Measurements from ENCODE around the gene ANG. TPM values are rescaled to one million over a fixed set of nuclear protein-coding genes. Genes with fewer than 3 reads are reported as not detected.
A peak's percentile ranks its signal among the peaks of the same experiment; 100 is the strongest.
"Not testable (repeated sequence)": the region's sequence is repeated elsewhere in the genome, so short reads cannot be mapped to it uniquely, and the experiment has no call there.

ANG gene
- total and polyA plus RNA-seq, 5 experiments from 2014 or later, result 0.17 to 0.70 (median 0.34) TPM; not detected in 2

DNA sequence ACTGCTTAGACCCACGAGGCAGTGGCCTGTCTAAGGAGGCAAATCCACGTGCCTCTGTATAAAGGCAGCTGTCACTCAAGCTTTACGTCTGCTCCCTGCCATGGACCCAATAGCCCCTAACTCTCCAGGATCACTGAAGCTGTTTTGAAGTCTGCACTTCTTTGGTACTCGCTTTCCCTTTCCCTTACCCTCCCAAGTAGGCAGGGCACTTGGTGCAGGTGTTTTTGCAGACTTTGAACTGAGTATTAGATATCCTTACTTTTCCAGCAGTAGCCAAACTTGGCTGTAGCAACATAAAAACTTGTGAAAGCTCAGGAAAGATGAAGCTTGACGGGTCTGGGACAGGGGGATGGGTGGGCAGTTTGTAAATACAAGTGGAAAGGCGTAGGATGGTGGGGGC lies 29.2 kb upstream of the ANG start:
- H3K27ac Mint-ChIP-seq, result no peak overlapping the region
- H3K4me1 Mint-ChIP-seq, result peaks cover 21 to 40% (median 33%) of the 10 kb centered on the region in 4 donors
- POLR2A ChIA-PET, result no interaction called here
- ATAC-seq, result no peak
- no peak overlapping the region for H3K4me3 Mint-ChIP-seq
- H3K27me3 Mint-ChIP-seq, result peaks cover 30 to 70% (median 40%) of the 10 kb centered on the region in 5 donors
- no peaks in the 10 kb centered on the region for H3K9me3 Mint-ChIP-seq
- no peaks in the 10 kb centered on the region for H3K36me3 Mint-ChIP-seq
- DNase-seq, result no peak

DNA sequence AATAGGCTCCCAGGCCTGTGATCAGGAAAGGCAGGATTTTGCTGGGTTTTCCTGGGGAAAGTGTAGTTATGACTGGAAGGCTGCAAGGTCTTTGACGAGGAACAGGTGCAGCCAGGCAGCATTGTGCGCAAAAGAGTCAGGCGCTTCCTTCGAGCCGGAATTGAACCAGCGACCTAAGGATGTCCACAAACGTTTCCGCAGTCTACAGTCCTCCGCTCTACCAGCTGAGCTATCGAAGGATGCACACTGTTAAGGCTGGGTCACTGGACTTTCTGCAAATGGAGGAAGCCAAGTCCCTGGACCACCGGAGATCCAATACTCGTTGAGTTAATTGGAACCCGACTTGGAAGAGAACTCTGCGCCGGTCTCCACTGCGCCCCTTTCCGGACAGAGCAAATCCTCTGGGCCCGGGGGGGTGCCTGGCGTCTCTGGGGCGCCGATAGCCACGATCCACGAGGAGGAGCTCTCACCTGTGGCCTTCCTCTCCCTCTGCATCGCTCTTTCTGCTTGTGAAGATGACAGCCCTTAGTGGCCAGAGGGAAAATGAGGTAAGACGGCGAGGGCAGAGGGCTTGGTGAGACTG lies 28.7 kb upstream of the ANG start:
- no peaks in the 10 kb centered on the region for H3K9me3 Mint-ChIP-seq
- DNase-seq, result no peak
- H3K4me1 Mint-ChIP-seq, result peaks cover 20 to 38% (median 32%) of the 10 kb centered on the region in 4 donors
- POLR2A ChIA-PET, result no interaction called here
- H3K4me3 Mint-ChIP-seq, result no peak overlapping the region
- peak overlapping the region in 1 of 10 donors; percentile 16 for H3K27ac Mint-ChIP-seq
- no peaks in the 10 kb centered on the region for H3K36me3 Mint-ChIP-seq
- ATAC-seq, result no peak
- H3K27me3 Mint-ChIP-seq, result peaks cover 27 to 64% (median 36%) of the 10 kb centered on the region in 5 donors

DNA sequence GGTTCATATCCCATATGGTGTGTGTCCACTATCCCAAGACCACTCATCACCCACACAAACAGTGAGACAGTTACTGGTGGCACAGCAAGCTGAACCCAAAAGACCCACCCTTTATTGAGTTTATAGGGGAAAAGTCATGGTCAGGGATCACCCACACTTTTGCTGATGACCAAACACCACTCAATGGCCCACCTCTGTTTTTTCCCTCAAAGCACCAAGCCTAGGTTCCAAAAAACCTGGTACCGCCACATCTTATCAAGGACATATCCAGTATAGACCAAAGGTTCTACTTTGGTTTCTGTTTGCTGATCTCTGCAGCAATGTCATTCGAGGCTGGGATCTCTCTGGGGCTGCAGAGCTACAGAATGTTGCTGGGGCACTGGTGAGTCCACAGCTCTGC lies 27.4 kb upstream of the ANG start:
- Mint-ChIP-seq H3K27ac (peak overlapping the region in 2 of 10 donors; percentile 29 to 72), H3K36me3 (no peaks in the 10 kb centered on the region), H3K27me3 (peaks cover 15 to 51% (median 25%) of the 10 kb centered on the region in 5 donors), H3K4me1 (peaks cover 20 to 38% (median 31%) of the 10 kb centered on the region in 4 donors), H3K4me3 (no peak overlapping the region), H3K9me3 (no peaks in the 10 kb centered on the region)
- DNase-seq (no peak), ATAC-seq (no peak)
- POLR2A ChIA-PET, result interaction anchor here (0.8 kb wide), 1 partner anchor 30 kb away, joined by 4 read pairs; no protein-coding TSS in a partner anchor

DNA sequence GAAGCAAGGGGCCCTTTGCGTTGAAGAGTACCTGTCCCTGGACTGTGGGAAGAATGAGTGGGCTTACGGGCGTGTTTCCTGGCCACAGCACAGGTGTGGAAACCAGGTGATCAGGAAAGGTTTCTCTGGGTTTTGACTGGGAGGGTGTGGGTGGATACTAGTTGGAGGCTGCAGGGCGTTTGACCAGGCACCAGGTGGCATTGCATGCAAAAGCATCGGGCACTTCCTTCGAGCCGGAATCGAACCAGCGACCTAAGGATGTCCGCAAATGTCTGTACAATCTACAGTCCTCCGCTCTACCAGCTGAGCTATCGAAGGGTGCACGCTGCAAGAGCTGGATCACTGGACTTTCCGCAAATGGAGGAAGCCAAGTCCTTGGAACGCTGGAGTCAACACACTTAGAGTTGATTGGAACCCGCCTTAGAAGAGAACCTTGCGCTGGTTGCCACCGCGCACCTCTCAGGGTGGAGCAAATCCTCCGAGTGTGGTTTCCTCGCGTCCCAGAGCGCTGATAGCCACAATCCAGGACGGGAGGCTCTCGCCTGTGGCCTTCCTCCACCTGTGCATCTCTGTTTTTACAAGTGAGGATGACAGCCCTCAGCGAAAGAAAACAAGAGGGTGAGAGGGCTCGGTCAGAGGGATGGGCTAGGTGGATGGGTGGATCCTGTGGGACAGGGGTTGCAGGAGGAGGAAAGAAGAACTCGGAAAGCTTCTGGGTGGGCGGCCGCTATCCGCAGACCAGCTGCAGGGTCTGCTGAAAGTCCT lies 25.4 kb upstream of the ANG start:
- no peaks in the 10 kb centered on the region for H3K36me3 Mint-ChIP-seq
- H3K4me1 Mint-ChIP-seq, result peaks cover 25 to 33% (median 29%) of the 10 kb centered on the region in 4 donors
- peak; percentile 48 to 84 (median 69) for DNase-seq
- H3K4me3 Mint-ChIP-seq, result peak overlapping the region; percentile 60 to 86 (median 79)
- POLR2A ChIA-PET, result interaction anchor here (0.7 to 1.0 kb wide), 3 partner anchors 19 to 22 kb away, joined by 3 to 4 read pairs (median 4); no protein-coding TSS in a partner anchor
- peaks cover 0 to 32% (median 15%) of the 10 kb centered on the region in 5 donors for H3K27me3 Mint-ChIP-seq
- H3K9me3 Mint-ChIP-seq, result no peaks in the 10 kb centered on the region
- ATAC-seq, result peak; percentile 89 to 92
- peak overlapping the region in 4 of 10 donors; percentile 28 to 89 (median 68) for H3K27ac Mint-ChIP-seq

DNA sequence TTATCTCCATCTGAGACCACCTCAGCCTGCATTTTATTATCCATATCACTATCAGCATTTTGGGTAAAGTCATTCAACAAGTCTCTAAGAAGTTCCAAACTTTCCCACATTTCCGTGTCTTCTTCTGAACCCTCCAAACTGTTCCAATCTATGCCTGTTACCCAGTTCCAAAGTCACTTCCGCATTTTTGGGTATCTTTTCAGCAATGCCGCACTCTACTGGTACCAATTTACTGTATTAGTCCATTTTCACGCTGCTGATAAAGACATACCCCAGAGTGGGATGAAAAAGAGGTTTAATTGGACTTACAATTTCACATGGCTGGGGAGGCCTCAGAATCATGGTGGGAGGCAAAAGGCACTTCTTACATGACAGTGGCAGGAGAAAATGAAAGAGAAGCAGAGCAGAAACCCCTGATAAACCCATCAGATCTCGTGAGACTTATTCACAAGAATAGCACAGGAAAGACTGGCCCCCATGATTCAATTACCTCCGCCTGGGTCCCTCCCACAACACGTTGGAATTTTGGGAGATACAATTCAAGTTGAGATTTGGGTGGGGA lies 22.1 kb upstream of the ANG start:
- POLR2A ChIA-PET, H3K9me3 Mint-ChIP-seq, DNase-seq, ATAC-seq, H3K4me3 Mint-ChIP-seq, H3K27me3 Mint-ChIP-seq, H3K36me3 Mint-ChIP-seq, H3K27ac Mint-ChIP-seq: not testable (repeated sequence)
- H3K4me1 Mint-ChIP-seq, result peaks cover 27 to 41% (median 35%) of the 10 kb centered on the region in 4 donors

DNA sequence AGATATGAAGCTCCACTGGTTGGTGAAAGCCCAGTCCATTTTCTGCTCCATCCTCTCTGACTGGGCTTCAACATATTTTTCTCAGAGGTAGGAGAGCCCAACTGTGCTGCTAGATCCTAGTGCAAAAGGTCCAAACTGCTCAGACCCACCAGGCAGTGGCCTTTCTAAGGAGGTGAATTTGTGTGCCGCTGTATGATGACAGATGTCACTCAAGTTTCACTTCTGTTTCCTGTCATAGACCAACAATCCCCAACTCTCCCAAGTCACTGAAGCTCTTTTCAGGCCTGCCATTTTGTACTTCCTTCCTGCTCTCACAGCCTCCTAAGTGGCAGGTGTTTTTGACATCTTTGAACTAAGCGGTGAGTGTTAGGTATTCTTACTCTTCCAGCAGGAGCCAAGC lies 20.6 kb upstream of the ANG start:
- POLR2A ChIA-PET, result interaction anchor here (1.6 to 2.1 kb wide), 2 partner anchors 11 to 14 kb away, joined by 4 to 5 read pairs; no protein-coding TSS in a partner anchor
- Mint-ChIP-seq H3K27ac (peak overlapping the region in 7 of 10 donors; percentile 41 to 80 (median 64)), H3K9me3 (no peaks in the 10 kb centered on the region), H3K4me3 (peak overlapping the region in 4 of 10 donors; percentile 2 to 60 (median 12)), H3K4me1 (peaks cover 19 to 39% (median 23%) of the 10 kb centered on the region in 4 donors), H3K27me3 (peaks cover 0 to 8% (median 4%) of the 10 kb centered on the region in 5 donors), H3K36me3 (no peaks in the 10 kb centered on the region)
- ATAC-seq (peak in 1 of 2 donors; percentile 36), DNase-seq (no peak)

DNA sequence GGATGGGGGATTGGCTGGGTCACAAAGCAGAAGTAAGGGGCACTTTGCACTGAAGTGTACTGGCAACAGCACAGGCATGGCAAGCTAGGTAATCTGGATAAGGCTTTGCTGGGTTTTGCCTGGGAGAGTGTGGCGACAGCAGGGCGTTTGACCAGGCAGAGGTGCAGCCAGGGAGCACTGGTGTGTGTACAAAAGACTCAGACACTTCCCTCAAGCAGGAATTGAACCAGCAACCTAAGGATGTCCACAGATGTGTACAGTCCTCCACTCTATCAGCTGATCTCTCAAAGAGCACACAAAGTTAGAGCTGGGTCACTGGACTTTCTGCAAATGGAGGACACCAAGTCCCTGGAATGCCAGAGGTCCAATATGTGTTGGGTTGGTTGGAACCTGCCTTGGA lies 19.6 kb upstream of the ANG start:
- Mint-ChIP-seq H3K27ac (no peak overlapping the region), H3K27me3 (peaks cover 0 to 3% (median 0%) of the 10 kb centered on the region in 5 donors), H3K9me3 (no peaks in the 10 kb centered on the region), H3K4me3 (no peak overlapping the region), H3K36me3 (no peaks in the 10 kb centered on the region), H3K4me1 (peaks cover 11 to 30% (median 14%) of the 10 kb centered on the region in 4 donors)
- ATAC-seq (no peak), DNase-seq (no peak)
- POLR2A ChIA-PET, result interaction anchor here (1.6 to 2.1 kb wide), 2 partner anchors 10 to 13 kb away, joined by 4 to 5 read pairs; no protein-coding TSS in a partner anchor

DNA sequence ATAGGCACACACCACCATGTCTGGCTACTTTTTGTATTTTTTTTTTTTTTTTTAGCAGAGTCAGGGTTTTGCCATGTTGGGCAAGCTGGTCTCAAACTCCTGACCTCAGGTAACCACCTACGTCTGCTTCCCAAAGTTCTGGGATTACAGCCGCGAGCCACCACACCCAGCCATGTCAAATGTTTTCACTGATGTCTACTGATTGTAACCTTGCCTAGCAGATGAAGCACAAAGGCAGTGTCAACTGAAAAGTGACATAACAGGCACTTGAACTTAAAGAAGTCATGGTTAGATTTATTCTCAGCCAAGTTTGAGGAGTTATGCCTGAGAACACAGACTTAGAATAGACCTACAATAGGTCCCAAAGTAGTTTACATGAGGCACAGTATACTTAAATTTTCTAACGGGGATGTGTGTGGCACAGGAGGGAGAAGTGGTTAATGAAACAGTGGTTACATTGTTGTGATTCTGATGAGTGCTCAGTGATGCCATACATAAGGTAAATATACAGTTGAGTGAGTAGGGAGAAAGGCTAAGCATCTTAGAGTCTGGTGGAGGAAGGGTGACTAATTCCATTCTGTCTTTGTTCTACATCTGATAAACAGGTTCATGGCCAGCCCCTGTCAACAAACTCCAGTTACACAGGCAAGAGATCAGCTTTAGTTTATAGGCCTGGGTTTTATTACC lies 16.8 kb upstream of the ANG start:
- H3K27me3 Mint-ChIP-seq, result peaks cover 0 to 3% (median 0%) of the 10 kb centered on the region in 5 donors
- POLR2A ChIA-PET, result no interaction called here
- peak overlapping the region in 1 of 10 donors; percentile 5 for H3K27ac Mint-ChIP-seq
- H3K4me1 Mint-ChIP-seq, result peaks cover 11 to 25% (median 14%) of the 10 kb centered on the region in 4 donors
- H3K36me3 Mint-ChIP-seq, result no peaks in the 10 kb centered on the region
- no peak for ATAC-seq
- no peak for DNase-seq
- no peak overlapping the region for H3K4me3 Mint-ChIP-seq
- H3K9me3 Mint-ChIP-seq, result no peaks in the 10 kb centered on the region

DNA sequence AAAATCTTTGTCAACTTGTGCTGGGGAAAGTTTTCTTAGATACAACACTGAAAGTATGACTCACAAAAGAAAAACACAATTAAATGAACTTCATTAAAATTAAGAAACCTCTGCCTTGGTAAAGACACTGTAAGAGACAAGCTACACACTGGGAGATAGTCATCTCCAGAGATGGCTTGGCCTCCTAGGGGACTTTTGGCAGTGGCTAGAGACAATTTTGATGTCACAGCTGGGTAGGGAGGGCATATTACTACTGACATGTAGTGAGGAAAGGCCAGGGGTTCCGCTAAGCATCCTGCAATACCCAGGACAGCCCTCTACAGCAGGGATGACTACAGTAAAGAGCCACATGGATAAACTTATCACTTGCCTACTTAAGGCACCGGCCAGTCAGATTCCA lies 12.9 kb upstream of the ANG start:
- DNase-seq (no peak), ATAC-seq (no peak)
- Mint-ChIP-seq H3K4me1 (peaks cover 0 to 9% (median 6%) of the 10 kb centered on the region in 4 donors), H3K4me3 (no peak overlapping the region), H3K36me3 (no peaks in the 10 kb centered on the region), H3K27me3 (peaks cover 0 to 3% (median 0%) of the 10 kb centered on the region in 5 donors), H3K9me3 (no peaks in the 10 kb centered on the region), H3K27ac (peak overlapping the region in 1 of 10 donors; percentile 43)
- POLR2A ChIA-PET, result no interaction called here

DNA sequence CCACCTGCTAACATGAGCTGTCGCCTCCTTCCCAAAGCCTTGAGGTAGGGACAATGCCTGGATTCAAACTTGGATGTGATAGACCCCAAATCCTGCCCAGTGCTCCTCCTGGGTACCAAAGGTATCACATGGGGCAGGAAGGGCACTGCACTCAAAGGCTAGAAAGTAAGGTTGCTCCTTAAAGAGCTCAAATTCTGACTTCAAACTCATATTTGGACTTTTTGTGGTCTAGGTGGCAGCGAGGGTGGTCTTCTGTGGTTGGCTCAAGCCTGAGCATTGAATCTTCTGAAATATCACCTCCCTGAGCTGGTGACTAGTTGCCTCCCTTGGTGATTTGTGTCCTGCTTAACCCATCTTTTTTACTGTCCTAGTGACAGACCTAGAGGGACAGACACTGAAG lies 12.5 kb upstream of the ANG start:
- H3K36me3 Mint-ChIP-seq, result no peaks in the 10 kb centered on the region
- peaks cover 0 to 3% (median 0%) of the 10 kb centered on the region in 5 donors for H3K27me3 Mint-ChIP-seq
- ATAC-seq, result no peak
- no peak for DNase-seq
- H3K4me1 Mint-ChIP-seq, result peaks cover 0 to 14% (median 8%) of the 10 kb centered on the region in 4 donors
- H3K4me3 Mint-ChIP-seq, result no peak overlapping the region
- H3K27ac Mint-ChIP-seq, result no peak overlapping the region
- POLR2A ChIA-PET, result interaction anchor here (0.9 kb wide), 1 partner anchor 333 kb away, joined by 3 read pairs; the partner anchor contains the start of gene PARP2
- H3K9me3 Mint-ChIP-seq, result no peaks in the 10 kb centered on the region

DNA sequence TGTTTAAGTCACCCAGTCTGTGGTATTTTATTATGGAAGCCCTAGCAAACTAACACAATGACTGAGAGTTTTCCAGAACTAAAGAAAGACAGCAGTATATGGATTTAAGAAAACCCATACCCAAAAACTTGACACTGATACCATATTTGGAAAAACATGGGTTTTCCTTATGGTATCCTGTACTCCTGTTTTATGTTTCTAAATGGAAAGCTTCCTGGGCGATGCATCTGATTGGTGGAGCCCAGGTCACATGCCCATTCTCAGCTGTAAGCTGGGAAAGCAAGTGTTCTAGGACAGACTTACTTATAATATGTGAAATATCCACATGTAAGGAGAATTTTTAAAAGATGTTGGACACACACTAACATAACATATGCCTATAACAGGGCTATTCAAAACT lies 8.7 kb upstream of the ANG start:
- Mint-ChIP-seq H3K36me3 (no peaks in the 10 kb centered on the region), H3K4me3 (peak overlapping the region in 1 of 10 donors; percentile 14), H3K27me3 (peaks cover 0 to 5% (median 0%) of the 10 kb centered on the region in 5 donors), H3K27ac (no peak overlapping the region), H3K4me1 (peaks cover 5 to 30% (median 12%) of the 10 kb centered on the region in 4 donors), H3K9me3 (peaks cover 0 to 1% (median 0%) of the 10 kb centered on the region in 9 donors)
- no peak for ATAC-seq
- DNase-seq, result no peak
- POLR2A ChIA-PET, result interaction anchor here (2.0 to 4.8 kb wide), 2 partner anchors 11 to 67 kb away, joined by 5 to 65 read pairs; no protein-coding TSS in a partner anchor

DNA sequence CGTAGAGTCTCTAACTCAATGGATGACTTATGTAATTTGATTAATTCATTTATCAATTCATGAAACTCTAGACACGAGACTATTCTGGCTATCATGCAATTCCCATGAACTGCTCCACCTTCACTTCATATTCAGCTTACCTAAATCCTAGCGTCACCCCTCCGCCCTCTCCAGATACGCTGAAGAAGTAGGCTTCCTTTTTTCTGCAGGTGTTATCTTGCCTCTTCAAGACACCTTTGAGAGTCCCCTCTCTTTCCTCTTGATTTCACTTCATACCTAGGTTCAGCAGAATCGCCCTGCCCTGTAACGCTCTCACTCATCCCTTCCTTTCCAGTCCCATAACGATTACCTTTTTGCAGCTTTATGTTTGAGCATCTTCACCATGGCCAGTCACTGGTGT lies 8.2 kb upstream of the ANG start:
- no peaks in the 10 kb centered on the region for H3K36me3 Mint-ChIP-seq
- POLR2A ChIA-PET, result interaction anchor here (1.6 to 4.9 kb wide), 6 partner anchors 11 to 338 kb away, joined by 5 to 74 read pairs (median 34); partner anchors contain the start of genes PARP2 and PIP4P1
- DNase-seq (no peak), ATAC-seq (no peak)
- H3K4me3 Mint-ChIP-seq, result no peak overlapping the region
- peaks cover 0 to 5% (median 0%) of the 10 kb centered on the region in 5 donors for H3K27me3 Mint-ChIP-seq
- H3K27ac Mint-ChIP-seq, result peak overlapping the region in 2 of 10 donors; percentile 32 to 72
- peaks cover 8 to 33% (median 15%) of the 10 kb centered on the region in 4 donors for H3K4me1 Mint-ChIP-seq
- H3K9me3 Mint-ChIP-seq, result peaks cover 0 to 1% (median 0%) of the 10 kb centered on the region in 9 donors

All from naive thymus-derived CD8-positive, alpha-beta T cell (primary cell).